Progenitor cell of endocrine pancreas (in vitro differentiated cells): Measurements from ENCODE around the gene WIPF1. TPM values are rescaled to one million over a fixed set of nuclear protein-coding genes. Genes with fewer than 3 reads are reported as not detected.

ENCODE experiments used
- DNase-seq: peaks from one replicate; pipeline ENCODE4 v3.0.0; 2021; ENCODE audit warnings: low spot score; ENCODE audit not compliant: unreplicated experiment
- H3K27ac Mint-ChIP-seq: 2 replicates; pipeline ENCODE4 v1.8.0; 2021; ENCODE audit warnings: mild to moderate bottlenecking, moderate library complexity, mixed read lengths
- H3K27me3 Mint-ChIP-seq: 2 replicates; pipeline ENCODE4 v1.8.0; 2021; ENCODE audit warnings: mixed read lengths
- H3K36me3 Mint-ChIP-seq: 2 replicates; pipeline ENCODE4 v1.8.0; 2022; ENCODE audit warnings: mixed read lengths; ENCODE audit not compliant: insufficient read depth
- H3K4me1 Mint-ChIP-seq: 2 replicates; pipeline ENCODE4 v1.8.0; 2021; ENCODE audit warnings: low read depth, mixed read lengths
- H3K4me3 Mint-ChIP-seq: 2 replicates; pipeline ENCODE4 v1.8.0; 2021; ENCODE audit warnings: low read depth, mild to moderate bottlenecking, moderate library complexity, mixed read lengths
- H3K9me3 Mint-ChIP-seq: 2 replicates; pipeline ENCODE4 v1.8.0; 2021; ENCODE audit warnings: low read depth, mixed read lengths
- total RNA-seq: library from RNA; stranded (reverse); gene quantifications from 2 replicates; pipeline ENCODE4 v1.2.1, GENCODE V29; 2021
- TF ChIP-seq, protein P1 (sequence below): fragments of 200-600 bp; sonication (generic); IDR thresholded peaks from one replicate; pipeline ENCODE4 v1.5.0; 2021; ENCODE audit warnings: antibody characterized with exemption, mild to moderate bottlenecking; ENCODE audit not compliant: unreplicated experiment

WIPF1 gene
- total RNA-seq, 1 donor from 2014 or later, result 12.9 TPM

GRCh38 chr2:174568425-174568824 lies 29.2 kb downstream of the WIPF1 start:
- no peaks in the 10 kb centered on the region for H3K9me3 Mint-ChIP-seq
- H3K4me1 Mint-ChIP-seq, result no peaks in the 10 kb centered on the region
- no peak overlapping the region for H3K4me3 Mint-ChIP-seq
- no peak overlapping the region for H3K27ac Mint-ChIP-seq
- peaks cover 17% of the 10 kb centered on the region for H3K36me3 Mint-ChIP-seq
- TF ChIP-seq, protein P1, sequence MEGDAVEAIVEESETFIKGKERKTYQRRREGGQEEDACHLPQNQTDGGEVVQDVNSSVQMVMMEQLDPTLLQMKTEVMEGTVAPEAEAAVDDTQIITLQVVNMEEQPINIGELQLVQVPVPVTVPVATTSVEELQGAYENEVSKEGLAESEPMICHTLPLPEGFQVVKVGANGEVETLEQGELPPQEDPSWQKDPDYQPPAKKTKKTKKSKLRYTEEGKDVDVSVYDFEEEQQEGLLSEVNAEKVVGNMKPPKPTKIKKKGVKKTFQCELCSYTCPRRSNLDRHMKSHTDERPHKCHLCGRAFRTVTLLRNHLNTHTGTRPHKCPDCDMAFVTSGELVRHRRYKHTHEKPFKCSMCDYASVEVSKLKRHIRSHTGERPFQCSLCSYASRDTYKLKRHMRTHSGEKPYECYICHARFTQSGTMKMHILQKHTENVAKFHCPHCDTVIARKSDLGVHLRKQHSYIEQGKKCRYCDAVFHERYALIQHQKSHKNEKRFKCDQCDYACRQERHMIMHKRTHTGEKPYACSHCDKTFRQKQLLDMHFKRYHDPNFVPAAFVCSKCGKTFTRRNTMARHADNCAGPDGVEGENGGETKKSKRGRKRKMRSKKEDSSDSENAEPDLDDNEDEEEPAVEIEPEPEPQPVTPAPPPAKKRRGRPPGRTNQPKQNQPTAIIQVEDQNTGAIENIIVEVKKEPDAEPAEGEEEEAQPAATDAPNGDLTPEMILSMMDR, result no peak
- no peak for DNase-seq
- H3K27me3 Mint-ChIP-seq, result no peaks in the 10 kb centered on the region

- Mint-ChIP-seq H3K27me3 (no peaks in the 10 kb centered on the region), H3K27ac (no peak overlapping the region), H3K36me3 (peaks cover 17% of the 10 kb centered on the region), H3K9me3 (no peaks in the 10 kb centered on the region), H3K4me1 (no peaks in the 10 kb centered on the region), H3K4me3 (no peak overlapping the region)
- TF ChIP-seq, protein P1, result no peak
- no peak for DNase-seq
Observed at GRCh38 chr2:174566871-174567270, 30.7 kb downstream of the WIPF1 start.

GRCh38 chr2:174563530-174564282 lies 33.9 kb downstream of the WIPF1 start:
- TF ChIP-seq, protein P1, result no peak
- Mint-ChIP-seq H3K36me3 (peaks cover 8% of the 10 kb centered on the region), H3K27me3 (no peaks in the 10 kb centered on the region), H3K27ac (no peak overlapping the region), H3K4me3 (no peak overlapping the region), H3K9me3 (no peaks in the 10 kb centered on the region), H3K4me1 (peaks cover 2% of the 10 kb centered on the region)
- no peak for DNase-seq

- Mint-ChIP-seq H3K27me3 (no peaks in the 10 kb centered on the region), H3K27ac (no peak overlapping the region), H3K36me3 (peaks cover 3% of the 10 kb centered on the region), H3K9me3 (no peaks in the 10 kb centered on the region), H3K4me3 (no peak overlapping the region), H3K4me1 (peaks cover 2% of the 10 kb centered on the region)
- TF ChIP-seq, protein P1, result no peak
- DNase-seq, result no peak
Observed at GRCh38 chr2:174561972-174562370, 35.6 kb downstream of the WIPF1 start.

GRCh38 chr2:174561283-174561971 lies 36.2 kb downstream of the WIPF1 start:
- Mint-ChIP-seq H3K4me3 (no peak overlapping the region), H3K27me3 (no peaks in the 10 kb centered on the region), H3K27ac (no peak overlapping the region), H3K4me1 (peaks cover 2% of the 10 kb centered on the region), H3K9me3 (no peaks in the 10 kb centered on the region), H3K36me3 (peaks cover 1% of the 10 kb centered on the region)
- TF ChIP-seq, protein P1, result no peak
- no peak for DNase-seq
